ENCODE results near the gene CLEC9A.
A peak's percentile ranks its signal among the peaks of the same experiment; 100 is the strongest.

Gene CLEC9A

DNA sequence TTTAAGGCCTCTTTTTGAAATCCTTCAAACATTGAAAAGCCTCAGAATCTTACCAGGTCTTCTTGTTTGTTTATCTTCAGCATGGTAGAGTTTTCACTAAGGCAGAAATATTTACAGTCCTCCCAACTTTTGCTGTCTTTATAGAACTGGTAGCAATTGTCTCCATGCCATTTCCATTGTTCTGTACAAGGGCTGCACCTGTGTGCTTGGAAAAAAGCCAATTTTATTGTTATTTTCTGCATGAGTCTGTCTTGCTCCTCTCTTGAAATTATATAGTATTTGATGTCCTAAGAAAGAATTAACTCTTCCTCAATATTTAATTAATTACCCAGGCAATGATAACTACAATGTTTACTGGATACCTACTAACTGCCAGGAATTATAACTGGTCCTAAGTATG lies 45.0 kb downstream of the CLEC9A start:
- no peak for TF ChIP-seq POLR2A (IDR thresholded peaks at IDR 0.05; ENCODE audit: low read depth, low read length)
- no peak for FAIRE-seq
- DNase-seq (ENCODE audit: insufficient read length, low spot score): no peak

DNA sequence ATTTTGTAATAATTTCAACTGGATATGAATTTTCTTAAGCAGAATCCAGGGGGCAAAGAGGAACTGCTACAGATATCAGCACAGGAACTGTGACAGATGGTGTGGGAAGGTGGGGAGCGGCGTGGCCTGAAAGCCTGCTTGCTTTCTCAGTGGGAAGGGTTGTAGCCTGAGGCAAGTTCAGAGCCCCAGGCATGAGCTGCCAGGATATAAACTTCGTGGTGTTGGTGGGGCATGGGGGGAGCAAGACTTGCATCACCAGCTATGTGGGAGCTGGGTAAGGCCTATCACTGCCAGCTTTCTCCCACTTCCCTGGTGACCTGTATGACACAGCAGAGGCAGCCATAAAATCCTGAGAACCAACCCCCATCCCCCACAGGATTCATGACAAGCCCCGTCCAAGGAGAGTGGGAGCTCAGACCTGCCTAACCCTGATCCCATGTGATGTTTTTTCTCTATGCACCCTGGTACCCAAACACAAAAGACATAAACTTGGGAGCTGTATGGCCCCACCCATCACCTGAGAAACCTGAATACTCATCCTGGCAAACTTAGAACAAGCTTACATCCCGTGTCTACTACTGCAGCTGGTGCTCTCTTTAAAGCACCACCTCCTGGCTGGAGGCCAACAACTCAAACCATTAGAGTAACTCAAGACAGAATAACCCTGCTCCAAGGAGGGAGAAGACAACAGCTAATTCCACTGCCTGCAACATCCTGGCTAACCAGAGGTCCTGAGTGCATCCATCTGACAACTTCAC lies 51.8 kb downstream of the CLEC9A start:
- no peak for FAIRE-seq
- no peak for TF ChIP-seq POLR2A (IDR thresholded peaks at IDR 0.05; ENCODE audit: low read depth, low read length)
- DNase-seq (ENCODE audit: insufficient read length, low spot score): no peak

DNA sequence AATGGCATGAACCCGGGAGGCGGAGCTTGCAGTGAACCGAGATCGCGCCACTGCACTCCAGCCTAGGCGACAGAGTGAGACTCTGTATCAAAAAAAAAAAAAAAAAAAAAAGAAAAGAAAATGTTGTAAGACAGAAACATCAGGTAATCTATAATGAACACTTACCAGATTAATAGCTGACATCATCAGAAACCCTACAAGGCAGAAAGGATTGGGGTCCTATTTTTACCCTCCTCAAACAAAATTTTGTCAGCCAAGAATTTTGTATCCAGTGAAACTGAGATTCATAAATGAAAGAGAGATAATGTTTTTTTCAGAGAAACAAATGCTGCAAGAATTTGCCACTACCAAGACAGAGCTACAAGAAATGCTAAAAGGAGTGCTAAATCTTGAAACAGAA lies 54.3 kb downstream of the CLEC9A start:
- DNase-seq (ENCODE audit: insufficient read length, low spot score) (no peak), FAIRE-seq (no peak)
- no peak for TF ChIP-seq POLR2A (IDR thresholded peaks at IDR 0.05; ENCODE audit: low read depth, low read length)

DNA sequence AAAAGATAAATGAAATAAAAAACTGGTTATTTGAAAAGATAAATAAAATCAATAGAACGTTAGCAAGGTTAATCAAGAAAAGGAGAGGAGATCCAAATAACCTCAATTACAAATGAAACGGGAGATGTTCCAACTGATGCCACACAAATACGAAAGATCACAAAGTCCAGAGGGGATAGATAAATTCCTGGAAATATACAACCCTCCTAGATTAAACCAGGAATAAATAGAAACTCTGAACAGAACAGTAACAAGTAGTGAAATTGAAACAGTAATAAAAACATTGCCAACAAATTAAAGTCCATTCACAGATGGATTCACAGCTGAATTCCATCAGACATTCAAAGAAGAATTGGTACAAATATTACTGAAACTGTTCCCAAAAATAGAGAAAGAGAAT lies 55.9 kb downstream of the CLEC9A start:
- DNase-seq (ENCODE audit: insufficient read length, low spot score): no peak
- TF ChIP-seq POLR2A (IDR thresholded peaks at IDR 0.05; ENCODE audit: low read depth, low read length): no peak
- FAIRE-seq: no peak

DNA sequence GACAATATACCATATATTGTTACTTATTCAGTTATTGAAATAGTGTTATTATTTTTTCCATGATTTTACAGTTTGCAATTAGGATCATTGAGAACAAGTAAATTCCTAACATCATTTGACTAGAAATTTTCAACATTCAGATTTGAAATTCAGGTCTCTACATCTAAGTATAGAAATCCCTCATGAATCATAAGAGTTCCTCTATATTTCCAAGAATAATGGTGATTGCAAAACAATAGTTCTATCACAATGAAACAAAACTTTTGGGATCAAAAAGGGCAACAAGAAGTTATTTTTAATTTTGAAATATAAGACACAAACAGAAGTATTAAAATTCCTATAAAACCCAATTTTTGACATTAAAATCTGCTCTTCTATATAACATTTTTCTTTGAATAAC lies 57.5 kb downstream of the CLEC9A start:
- FAIRE-seq (no peak), DNase-seq (ENCODE audit: insufficient read length, low spot score) (no peak)
- no peak for TF ChIP-seq POLR2A (IDR thresholded peaks at IDR 0.05; ENCODE audit: low read depth, low read length)

DNA sequence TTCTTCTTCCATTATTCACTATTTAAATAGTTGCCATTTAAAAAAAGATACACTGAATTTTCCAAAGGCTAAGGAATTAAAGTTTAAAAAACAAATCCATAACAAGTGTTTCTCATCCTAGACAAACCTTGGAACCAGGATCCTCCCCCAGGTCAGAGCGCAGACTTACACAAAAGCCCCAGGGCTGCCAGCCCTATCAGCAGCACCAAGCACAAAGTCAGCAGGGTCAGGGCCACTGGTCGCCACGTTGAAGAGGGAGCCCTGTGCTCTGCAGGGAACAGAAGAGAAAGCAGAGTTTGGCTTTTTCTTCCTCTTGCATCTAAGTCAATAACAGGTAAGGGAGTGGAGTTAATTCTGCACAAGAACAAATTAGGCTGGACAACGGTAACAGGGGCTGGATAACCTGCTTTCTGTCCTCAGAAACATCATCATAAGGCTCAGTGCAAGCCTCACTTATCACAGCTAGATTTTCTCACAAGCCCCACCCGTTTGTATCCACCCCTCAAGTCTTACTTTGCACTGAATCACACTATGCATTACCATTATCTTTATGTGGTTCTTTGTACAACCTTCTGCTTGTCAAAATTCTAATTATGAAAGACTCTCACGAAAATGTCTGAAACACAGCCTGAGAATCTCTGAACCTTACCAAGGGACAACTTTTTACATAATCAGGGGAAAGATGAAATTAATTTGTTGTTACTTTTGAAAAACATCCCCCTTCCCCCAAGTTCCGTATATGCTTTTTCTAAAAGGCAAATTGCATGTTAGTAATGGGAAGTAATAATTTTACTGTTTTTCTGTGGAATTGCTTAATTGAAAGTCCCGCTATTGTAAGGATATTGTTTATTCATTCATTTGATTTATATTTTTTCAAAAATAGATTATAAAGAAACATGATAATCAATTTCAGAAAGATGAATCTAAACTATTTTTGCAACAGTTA lies 58.7 kb downstream of the CLEC9A start:
- TF ChIP-seq POLR2A (IDR thresholded peaks at IDR 0.05; ENCODE audit: low read depth, low read length): no peak
- DNase-seq (ENCODE audit: insufficient read length, low spot score): no peak
- no peak for FAIRE-seq

DNA sequence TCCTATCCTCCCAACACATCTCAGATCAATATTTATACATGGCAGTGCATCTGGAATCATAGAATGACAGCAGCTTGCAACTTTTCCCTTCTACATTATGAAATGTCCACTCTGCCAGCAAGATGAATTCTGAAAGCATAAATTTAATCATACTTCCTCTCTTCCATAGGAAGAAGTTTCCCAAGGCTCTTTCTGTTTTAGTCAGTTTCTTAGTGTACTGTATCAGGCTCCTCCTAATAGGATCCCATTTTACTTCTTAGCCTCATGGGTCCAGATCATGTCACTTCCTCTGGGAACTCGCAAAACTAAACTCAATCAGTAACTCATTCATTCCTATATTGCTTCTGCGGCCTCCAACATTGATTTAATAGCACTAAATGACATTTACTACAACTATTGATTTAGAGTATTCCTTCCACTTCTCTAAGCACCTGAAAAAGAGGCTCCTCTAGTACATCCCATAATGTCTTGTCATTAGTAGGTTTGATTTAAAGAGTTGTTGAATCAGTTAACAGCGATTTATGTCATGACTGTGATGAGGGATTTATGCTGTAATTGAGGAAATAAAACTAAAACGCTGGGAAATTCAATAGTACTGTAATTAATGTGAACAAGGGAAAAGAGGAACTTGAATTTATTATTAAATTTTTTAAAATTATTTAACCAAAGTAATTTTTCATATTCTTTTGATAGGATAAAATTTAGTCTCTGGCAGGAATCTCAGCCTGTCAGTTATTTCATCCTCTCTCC lies 64.3 kb downstream of the CLEC9A start:
- TF ChIP-seq POLR2A (IDR thresholded peaks at IDR 0.05; ENCODE audit: low read depth, low read length): no peak
- no peak for FAIRE-seq
- no peak for DNase-seq (ENCODE audit: insufficient read length, low spot score)

DNA sequence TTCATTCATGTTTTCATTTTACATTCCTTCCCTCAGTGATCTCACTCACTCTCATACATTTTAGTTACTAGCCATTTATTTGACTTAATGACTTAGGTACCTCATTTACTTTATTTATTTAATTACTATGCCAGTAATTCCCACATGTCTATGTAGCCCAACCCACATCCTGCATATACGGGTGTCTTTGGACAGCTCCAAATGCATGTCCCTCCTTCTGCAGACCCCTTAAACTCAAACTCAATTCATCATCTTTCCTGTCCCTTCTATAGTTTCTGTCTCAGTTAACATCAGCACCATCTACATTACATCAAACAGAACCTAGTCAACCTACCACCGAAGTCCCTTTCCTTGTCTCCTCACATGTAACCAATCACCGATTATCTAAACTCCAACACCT lies 65.5 kb downstream of the CLEC9A start:
- DNase-seq (ENCODE audit: insufficient read length, low spot score) (no peak), FAIRE-seq (no peak)
- TF ChIP-seq POLR2A (IDR thresholded peaks at IDR 0.05; ENCODE audit: low read depth, low read length): no peak

DNA sequence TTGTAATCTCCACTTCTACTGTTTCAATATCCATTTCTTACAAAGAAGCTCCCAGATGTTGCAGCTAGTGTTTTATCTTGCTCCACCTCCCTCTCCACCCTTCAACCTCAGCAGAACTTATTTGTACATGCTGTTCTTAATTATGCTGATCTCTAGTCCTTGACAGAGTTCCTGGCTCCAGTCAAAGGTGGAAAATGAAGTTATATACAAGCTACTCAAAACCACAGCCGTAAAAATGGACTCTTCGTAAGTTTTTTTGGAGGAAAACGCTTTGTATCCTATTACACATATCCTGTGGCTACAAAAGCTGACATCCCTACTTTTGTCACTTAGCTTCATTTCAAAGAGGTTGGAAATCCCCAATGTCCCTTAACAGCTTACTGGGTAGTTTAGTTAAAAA lies 67.0 kb downstream of the CLEC9A start:
- TF ChIP-seq POLR2A (IDR thresholded peaks at IDR 0.05; ENCODE audit: low read depth, low read length): no peak

DNA sequence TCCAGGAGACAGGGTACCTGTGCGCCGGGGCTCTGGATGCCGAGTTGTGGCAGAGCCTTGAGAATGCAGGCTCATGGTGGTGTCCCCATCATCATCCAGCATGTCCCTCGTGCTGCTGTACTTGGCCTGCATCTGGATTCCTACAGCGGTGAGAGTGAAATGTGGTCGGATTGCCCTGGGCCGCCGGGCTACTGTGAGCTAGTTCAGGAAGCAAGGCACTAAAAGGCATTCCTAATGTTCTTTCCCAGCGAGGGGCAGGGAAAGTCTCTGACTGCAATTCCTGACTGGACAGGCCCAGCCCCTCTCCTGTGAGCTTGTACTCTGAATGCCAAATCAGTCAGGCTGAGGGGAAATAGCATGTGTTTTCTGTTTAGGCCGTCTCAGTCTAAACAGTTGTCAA lies 68.3 kb downstream of the CLEC9A start, which contains the start of gene CLEC1A:
Gene CLEC1A (minus strand): TSS at position 195 of the 400 bp plus-strand sequence. CDS start 63 bp downstream, at position 132.
- TF ChIP-seq POLR2A (IDR thresholded peaks at IDR 0.05; ENCODE audit: low read depth, low read length): no peak
- no peak for DNase-seq (ENCODE audit: insufficient read length, low spot score)
- FAIRE-seq: no peak

More for the DNA sequence above, 67.0 kb downstream of the CLEC9A start:
- DNase-seq (ENCODE audit: insufficient read length, low spot score) (no peak), FAIRE-seq (no peak)

DNA sequence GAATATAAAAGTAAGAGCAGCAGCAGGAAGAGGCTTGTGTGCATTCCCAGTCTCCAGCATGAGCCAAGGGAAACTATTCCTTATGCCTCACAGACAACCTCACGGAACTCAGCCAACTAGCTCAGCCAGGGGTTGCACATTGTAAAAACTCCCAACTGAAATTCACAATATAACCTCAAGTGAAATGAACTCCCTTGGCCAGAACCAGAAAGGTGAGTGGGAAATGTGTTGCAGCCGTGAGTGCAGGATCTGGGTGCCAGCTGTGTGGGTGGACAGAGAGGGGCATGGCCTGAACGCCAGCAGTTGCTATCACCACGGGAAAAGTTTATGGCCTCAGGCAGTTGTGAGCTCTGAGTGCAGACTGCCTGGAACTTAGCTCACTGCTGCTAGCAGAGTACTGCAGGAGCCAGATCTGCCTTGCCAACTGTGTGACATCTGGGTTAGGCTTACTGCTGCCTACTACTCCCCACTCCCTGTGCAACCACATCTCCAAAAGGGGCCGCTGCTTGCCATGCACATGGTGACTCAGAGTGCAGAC lies 70.6 kb downstream of the CLEC9A start:
- peak; percentile 35 for DNase-seq (ENCODE audit: insufficient read length, low spot score)
- TF ChIP-seq POLR2A (IDR thresholded peaks at IDR 0.05; ENCODE audit: low read depth, low read length): no peak
- FAIRE-seq: peak; percentile 93

DNA sequence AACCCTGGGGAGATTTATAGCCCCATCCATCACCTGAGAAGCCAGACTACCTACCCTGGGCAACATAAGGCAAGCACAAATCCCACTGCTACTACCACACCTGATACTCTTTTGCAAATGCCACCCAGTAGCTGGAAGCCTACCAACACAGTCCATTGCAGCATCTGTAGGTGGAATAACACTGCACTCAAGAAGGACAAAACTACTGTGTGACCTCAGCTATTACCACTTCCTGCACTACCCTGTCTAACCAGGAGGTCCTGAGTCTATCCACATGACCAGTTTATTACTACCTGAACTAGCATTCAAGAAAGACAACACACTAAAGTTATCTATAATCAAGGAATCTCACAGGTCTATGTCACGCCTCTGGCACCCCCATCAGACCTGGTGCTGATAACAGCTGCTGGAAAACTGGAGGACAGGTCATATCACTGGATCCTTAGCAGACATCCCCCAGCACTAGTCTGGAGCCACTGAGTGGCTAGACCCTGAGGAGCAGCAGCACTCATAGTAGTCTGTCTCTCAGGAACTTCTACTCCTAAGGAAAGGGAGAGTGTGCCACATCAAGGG lies 71.3 kb downstream of the CLEC9A start:
- FAIRE-seq (no peak), DNase-seq (ENCODE audit: insufficient read length, low spot score) (no peak)
- TF ChIP-seq POLR2A (IDR thresholded peaks at IDR 0.05; ENCODE audit: low read depth, low read length): no peak

DNA sequence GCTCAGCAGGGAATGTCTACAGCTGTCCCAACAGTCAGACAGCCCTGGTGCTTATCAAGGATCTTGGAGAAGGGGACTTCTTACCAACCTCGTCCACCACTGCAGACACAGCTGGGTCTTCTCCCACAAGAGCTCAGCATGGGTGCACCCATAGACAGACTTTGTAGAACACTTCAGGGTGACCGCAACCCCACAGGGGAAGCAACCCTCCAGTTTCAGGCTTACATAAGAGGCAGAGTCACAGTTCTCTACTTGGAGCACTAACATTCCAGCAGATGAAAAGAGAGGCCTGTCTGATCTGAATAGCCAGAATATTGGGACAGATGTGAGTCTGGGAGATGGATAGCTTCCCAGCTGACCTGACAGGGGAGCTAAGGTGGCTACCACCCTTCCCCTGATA lies 71.8 kb downstream of the CLEC9A start:
- no peak for FAIRE-seq
- no peak for TF ChIP-seq POLR2A (IDR thresholded peaks at IDR 0.05; ENCODE audit: low read depth, low read length)

More for the DNA sequence above, 71.8 kb downstream of the CLEC9A start:
- DNase-seq (ENCODE audit: insufficient read length, low spot score): no peak
